Measurements from ENCODE around the gene PADI1.

The PADI1 gene

GRCh38 chr1:17181781-17182464 is 23.0 kb upstream of the PADI1 start:
- DNase-seq (ENCODE audit: low read depth, low spot score), result no peak

DNA sequence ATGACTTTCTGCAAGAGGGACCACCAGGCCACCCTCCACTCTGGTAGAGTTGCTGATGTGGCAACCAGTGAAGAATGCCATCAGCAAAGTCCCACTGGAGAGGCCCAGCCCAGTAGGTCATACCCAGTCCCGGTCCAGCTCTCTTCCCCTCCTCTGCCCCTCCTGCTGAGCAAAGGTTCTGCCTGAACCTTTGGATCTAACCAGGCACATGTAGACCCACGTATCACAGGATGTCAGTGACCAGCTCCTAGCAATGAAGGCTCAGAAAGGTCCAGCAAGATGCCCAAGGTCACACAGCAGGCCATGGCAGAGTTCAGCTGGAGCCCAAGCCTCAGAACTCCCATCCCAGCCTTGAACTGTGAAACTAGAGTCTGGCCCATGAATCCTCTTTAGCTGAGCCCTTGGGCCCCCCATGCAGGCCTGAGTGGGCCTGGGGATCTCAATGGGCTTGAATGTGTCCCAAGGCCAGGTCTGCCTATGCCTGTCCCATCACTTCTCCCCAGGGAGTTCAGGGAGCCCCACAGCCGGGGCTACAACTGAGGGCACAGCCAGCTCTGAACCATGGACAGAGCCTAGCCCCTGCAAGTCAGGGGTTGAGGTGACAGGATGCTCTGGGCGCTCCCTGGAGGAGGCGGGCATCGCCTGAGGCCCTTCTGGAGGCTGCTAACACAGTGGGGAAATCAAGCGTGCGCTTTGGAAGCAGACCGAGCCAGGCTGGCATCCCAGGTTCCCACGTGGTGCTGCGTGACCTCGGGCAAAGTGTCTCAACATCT is 21.4 kb upstream of the PADI1 start:
- DNase-seq (ENCODE audit: low read depth, low spot score), result no peak

DNA sequence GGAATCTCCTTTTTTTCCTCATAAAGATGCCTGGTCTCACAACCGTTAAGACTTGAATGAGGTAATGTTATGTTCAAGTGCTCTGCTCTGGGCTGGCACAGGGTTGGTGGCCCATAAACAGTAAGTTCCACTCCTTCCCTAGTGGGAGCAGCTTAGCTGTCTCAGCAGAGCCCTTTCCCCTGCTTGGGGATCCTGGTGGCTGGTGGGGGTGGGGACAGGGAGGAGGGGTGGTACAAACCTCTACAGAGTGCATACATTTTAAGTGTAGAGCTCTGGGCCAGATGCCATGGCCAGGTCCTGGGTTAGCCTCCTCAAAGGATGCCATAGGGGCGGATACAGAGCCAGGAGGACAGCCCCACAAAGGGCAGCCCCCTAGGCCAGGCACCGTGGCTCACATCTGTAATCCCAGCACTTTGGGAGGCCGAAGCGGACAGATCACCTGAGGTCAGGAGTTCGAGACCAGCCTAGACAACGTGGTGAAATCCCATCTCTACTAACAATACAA is 20.7 kb upstream of the PADI1 start:
- DNase-seq (ENCODE audit: low read depth, low spot score), result no peak

- DNase-seq (ENCODE audit: low read depth, low spot score), result no peak
These were observed 20.0 kb upstream of the PADI1 start for GRCh38 chr1:17184822-17185484.

DNA sequence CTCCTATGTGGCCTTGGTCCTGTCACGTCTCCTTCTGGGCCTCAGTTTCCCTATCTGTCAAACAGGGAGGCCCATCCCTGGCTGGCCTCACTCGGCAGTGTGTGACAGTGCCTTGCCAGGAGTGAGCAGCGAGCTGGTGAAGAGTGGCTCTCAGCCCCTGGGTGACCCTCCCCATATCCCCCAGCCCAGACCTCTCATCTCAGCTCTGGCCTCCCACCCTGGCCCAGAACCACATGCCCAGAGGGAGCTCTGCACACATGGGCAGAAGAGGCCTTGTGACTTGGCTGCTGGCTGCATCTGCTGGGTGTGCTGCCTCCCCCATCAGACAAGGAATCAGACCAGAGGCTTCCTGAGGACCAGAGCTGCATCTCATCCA is 19.5 kb upstream of the PADI1 start:
- no peak for DNase-seq (ENCODE audit: low read depth, low spot score)

DNA sequence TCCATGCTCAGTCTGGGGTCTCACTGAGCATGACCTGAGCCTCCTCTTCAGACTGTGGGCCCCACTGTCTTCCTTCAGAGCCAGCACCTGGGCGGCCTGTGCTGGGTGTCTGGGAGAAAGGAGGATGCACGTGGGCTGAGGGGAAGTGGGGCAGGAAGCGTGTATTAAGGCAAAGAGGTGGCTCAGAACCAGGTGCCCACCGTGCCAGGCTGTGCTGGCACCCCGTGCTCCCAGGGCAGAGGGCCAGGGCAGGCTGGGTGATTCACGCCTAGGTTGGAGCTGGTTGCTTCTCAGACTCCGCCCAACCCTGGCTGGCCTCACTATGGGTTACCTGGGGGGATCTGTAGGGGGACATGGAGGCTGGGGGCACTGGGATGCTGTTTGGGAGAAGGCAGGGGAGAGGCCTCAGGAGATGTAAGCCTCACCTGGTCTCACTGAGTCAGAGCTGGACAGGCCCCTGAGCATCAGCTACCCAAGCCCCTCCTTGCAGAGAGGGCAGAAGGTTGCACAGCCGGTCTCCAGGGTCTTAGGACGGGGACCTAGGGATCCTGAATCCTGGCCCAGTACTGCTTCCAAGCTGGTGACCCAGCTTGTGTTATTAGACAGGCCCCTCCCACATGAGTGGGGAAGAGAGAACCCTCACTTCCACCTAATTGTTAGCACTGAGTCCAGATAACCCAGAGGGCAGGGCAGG is 18.6 kb upstream of the PADI1 start:
- no peak for DNase-seq (ENCODE audit: low read depth, low spot score)

- DNase-seq (ENCODE audit: low read depth, low spot score), result no peak
These were observed 17.9 kb upstream of the PADI1 start for GRCh38 chr1:17187051-17187450.

DNA sequence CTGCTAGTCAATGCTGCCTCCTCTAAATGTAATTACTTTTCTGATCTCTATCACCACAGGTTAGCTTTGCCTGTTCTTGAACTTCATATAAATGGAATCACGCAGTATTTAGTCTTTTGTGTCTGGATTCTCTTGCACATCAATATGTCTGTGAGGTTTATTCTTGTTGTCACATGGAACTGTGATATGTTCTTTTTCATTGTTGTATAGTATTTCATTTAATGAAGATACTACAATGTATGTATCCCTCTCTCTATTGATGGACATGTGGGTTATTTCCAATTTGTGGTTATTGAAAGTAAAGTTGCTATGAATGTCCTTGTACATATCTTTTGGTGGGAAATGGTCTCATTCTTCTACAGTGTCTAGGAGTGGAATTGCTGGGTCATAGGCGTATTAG is 16.7 kb upstream of the PADI1 start:
- no peak for DNase-seq (ENCODE audit: low read depth, low spot score)

- DNase-seq (ENCODE audit: low read depth, low spot score), result no peak
These were observed 15.9 kb upstream of the PADI1 start for GRCh38 chr1:17188889-17189631.

GRCh38 chr1:17189632-17189990 is 15.3 kb upstream of the PADI1 start:
- no peak for DNase-seq (ENCODE audit: low read depth, low spot score)

DNA sequence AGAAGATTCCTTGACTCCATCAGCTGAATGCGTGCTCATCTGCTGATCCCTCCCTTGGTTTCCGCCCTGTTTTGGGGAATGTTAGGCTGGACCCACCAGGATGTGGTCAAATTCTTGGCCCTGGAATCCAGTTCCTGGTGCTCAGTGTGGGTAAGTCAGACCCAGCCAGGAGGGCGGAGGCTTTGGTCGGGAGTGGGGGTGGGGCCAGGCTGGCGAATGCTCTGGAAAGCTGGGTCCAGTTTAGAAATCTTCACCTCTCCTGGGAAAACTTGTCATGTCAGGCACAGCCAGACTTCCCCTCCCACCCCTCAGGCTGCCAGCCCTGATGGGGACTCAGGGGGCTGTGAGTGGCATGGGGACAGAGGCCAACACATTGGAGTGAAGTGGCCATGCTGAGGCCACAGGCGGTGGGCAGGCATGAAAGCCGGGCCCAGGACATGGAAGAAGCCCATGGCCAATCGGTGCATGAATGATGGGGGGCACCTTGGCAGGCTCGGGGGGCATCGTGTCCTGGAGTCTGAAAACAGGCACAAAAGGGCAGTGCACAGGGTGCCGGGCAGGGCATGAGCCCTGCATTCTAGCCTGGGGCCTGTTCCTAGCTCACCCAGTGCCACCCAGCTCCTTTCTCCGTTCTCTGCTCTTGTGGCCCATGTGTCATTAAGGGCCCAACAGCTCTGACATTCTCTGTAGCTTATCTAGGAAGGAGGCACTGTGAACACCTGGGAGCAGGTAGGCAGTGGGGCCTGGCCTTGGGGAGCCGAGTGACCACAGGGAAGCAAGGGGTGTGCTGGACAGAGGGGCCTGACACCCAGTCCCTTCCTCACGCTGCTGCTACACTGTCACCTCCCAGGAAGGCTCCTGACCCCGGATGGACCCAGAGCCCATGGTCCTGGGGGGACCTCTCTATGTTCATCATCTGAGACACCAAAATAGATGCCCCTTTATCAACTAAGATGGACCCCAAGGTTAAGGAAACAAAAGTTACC is 14.6 kb upstream of the PADI1 start:
- DNase-seq (ENCODE audit: low read depth, low spot score), result no peak

GRCh38 chr1:17191990-17192242 is 13.0 kb upstream of the PADI1 start:
- DNase-seq (ENCODE audit: low read depth, low spot score), result no peak

GRCh38 chr1:17192394-17193221 is 12.3 kb upstream of the PADI1 start:
- DNase-seq (ENCODE audit: low read depth, low spot score), result no peak

- DNase-seq (ENCODE audit: low read depth, low spot score), result no peak
These were observed 11.5 kb upstream of the PADI1 start for GRCh38 chr1:17193222-17194132.

DNA sequence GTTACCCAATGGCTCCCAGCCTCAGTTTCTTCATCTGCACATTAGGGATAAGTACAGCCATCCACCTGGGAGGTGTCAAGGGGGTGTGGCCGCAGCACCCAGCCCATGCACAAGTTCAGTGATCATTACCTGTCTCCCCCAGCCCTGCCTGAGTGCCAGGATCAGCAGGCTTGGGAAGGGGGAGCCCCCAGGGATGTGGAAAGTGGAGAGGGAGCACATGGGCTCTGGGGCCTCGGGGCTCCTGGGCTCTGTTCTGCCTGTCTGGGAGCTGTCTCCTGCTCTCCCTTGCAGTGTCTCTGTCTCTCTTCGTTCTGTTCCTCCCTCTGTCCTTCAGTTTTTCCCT is 10.8 kb upstream of the PADI1 start:
- no peak for DNase-seq (ENCODE audit: low read depth, low spot score)

- DNase-seq (ENCODE audit: low read depth, low spot score), result no peak
These were observed 10.1 kb upstream of the PADI1 start for GRCh38 chr1:17194615-17195528.

DNA sequence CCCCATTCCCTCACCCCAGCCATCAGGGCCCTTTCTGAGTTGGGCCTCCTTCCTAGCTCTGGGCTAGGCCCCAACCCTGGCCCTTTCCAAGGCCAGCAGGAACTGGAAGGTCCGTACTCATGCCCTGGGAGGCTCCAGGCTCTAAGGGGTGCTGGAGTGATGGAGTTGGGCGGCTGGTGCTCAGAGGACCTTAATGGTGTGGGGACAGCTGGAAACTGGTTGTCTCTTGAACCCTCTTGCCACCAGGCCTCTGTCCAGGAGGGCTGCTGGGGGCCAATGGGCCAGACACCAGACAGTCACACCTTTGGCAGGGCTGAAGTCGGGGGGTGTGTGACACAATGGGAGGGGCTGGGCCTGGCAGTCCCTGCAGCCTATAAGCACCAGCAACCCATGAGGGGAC is 9.2 kb upstream of the PADI1 start:
- DNase-seq (ENCODE audit: low read depth, low spot score), result no peak

Measured in iPS DF 19.7 (cell line).